Thyroid gland (tissue), 4 donors: ENCODE measurements around the gene THSD7A. TPM values are rescaled to one million over a fixed set of nuclear protein-coding genes. Genes with fewer than 3 reads are reported as not detected.

Source experiments
- DNase-seq, 2 donors: peaks; one replicate each; pipeline ENCODE4 v3.0.0-alpha.2; 2019
- H3K27ac ChIP-seq, 3 donors: fragments of 200-600 bp; sonication (generic); 1 replicate in 2 of 3; 2 replicates in 1 of 3; pipeline ENCODE4 v1.5.1; 2016 to 2019; ENCODE audit warnings: mild to moderate bottlenecking in 1 of 3, moderate library complexity in 1 of 3
- H3K27me3 ChIP-seq: fragments of 200-600 bp; sonication (generic); one replicate; pipeline ENCODE4 v1.5.1; 2019
- H3K36me3 ChIP-seq, 2 donors: fragments of 200-600 bp; sonication (generic); one replicate each; pipeline ENCODE4 v1.5.1; 2016 to 2019
- H3K4me1 ChIP-seq, 2 donors: fragments of 200-600 bp; sonication (generic); one replicate each; pipeline ENCODE4 v1.5.1; 2017 to 2019
- H3K4me3 ChIP-seq, 3 donors: fragments of 200-600 bp; sonication (generic); replicated peaks in 1 of 3; 1 replicate in 2 of 3; 2 replicates in 1 of 3; pipeline ENCODE4 v1.5.1; 2016; ENCODE audit warnings: mild to moderate bottlenecking in 1 of 3
- H3K9me3 ChIP-seq: fragments of 200-600 bp; sonication (generic); one replicate; pipeline ENCODE4 v1.5.1; 2017
- CTCF ChIP-seq, 6 experiments: fragments of 200-600 bp in 3 of 6; fragments of 450-650 bp in 3 of 6; sonication (generic) in 3 of 6; IDR thresholded peaks; one replicate each; pipeline ENCODE4 v1.5.1; 2016 to 2019; ENCODE audit warnings: antibody characterized with exemption in 6 of 6, mild to moderate bottlenecking in 2 of 6, inconsistent platforms in 1 of 6, moderate library complexity in 1 of 6
- POLR2A ChIP-seq, 2 donors: fragments of 450-650 bp; IDR thresholded peaks; one replicate each; pipeline ENCODE4 v1.6.1; 2017; ENCODE audit warnings: antibody characterized with exemption in 2 of 2, mild to moderate bottlenecking in 2 of 2, moderate library complexity in 1 of 2
- WGBS, 2 donors: methylation state at CpG; one replicate each; pipeline ENCODE4 v1.1.5; 2017; 5-methylcytosine and 5-hydroxymethylcytosine counted together
- intact Hi-C: fragments of 100-400 bp; cut with DNase I; formaldehyde crosslinking; loops from one replicate; pipeline ENCODE4 v1.15.1; 2023
- total RNA-seq, 4 donors: library from RNA; depleted of rRNA; stranded (reverse); fragments of >200 nt; gene quantifications; one replicate each; pipeline ENCODE4 v1.2.3, GENCODE V29; 2016

The THSD7A gene
- total RNA-seq, 4 donors from 2014 or later, result 4.2 to 6.1 (median 5.8) TPM

- Histone ChIP-seq H3K27ac (no peak overlapping the region), H3K36me3 (no peaks in the 10 kb centered on the region), H3K4me1 (peaks cover 5 to 10% of the 10 kb centered on the region in 2 donors), H3K9me3 (no peaks in the 10 kb centered on the region), H3K27me3 (no peaks in the 10 kb centered on the region), H3K4me3 (no peak overlapping the region)
- no peak for TF ChIP-seq CTCF (IDR thresholded peaks at IDR 0.05)
- no peak for TF ChIP-seq POLR2A (IDR thresholded peaks at IDR 0.05)
- no peak for DNase-seq
- intact Hi-C loops, result no loop called here
- WGBS, 2 donors, result 73 to 93% methylated on average over 4 of the region's 4 CpGs
These were observed 359.4 kb downstream of the THSD7A start for GRCh38 chr7:11472646-11473045.

- Histone ChIP-seq H3K4me3 (no peak overlapping the region), H3K4me1 (peaks cover 6 to 13% of the 10 kb centered on the region in 2 donors), H3K27me3 (no peaks in the 10 kb centered on the region), H3K9me3 (no peaks in the 10 kb centered on the region), H3K36me3 (no peaks in the 10 kb centered on the region), H3K27ac (no peak overlapping the region)
- no peak for DNase-seq
- no peak for TF ChIP-seq CTCF (IDR thresholded peaks at IDR 0.05)
- TF ChIP-seq POLR2A (IDR thresholded peaks at IDR 0.05), result no peak
- intact Hi-C loops, result no loop called here
- WGBS, 2 donors, result 85 to 93% methylated on average over 1 of the region's 1 CpG
These were observed 360.7 kb downstream of the THSD7A start for GRCh38 chr7:11471255-11471654.

GRCh38 chr7:11469028-11469745, 362.8 kb downstream of the THSD7A start:
- Histone ChIP-seq H3K9me3 (no peaks in the 10 kb centered on the region), H3K36me3 (no peaks in the 10 kb centered on the region), H3K27me3 (no peaks in the 10 kb centered on the region), H3K27ac (no peak overlapping the region), H3K4me1 (peaks cover 10 to 11% of the 10 kb centered on the region in 2 donors), H3K4me3 (no peak overlapping the region)
- no peak for DNase-seq
- WGBS, 2 donors, result 76% methylated on average over 3 of the region's 3 CpGs
- TF ChIP-seq CTCF (IDR thresholded peaks at IDR 0.05) (no peak), POLR2A (IDR thresholded peaks at IDR 0.05) (no peak)
- intact Hi-C loops, result no loop called here

GRCh38 chr7:11466517-11467105, 365.4 kb downstream of the THSD7A start:
- peak; percentile 55 to 61 for DNase-seq
- WGBS, 2 donors, result 61 to 63% methylated on average over 10 of the region's 10 CpGs
- intact Hi-C loops, result no loop called here
- H3K4me1 ChIP-seq, result peaks cover 7 to 10% of the 10 kb centered on the region in 2 donors
- no peaks in the 10 kb centered on the region for H3K36me3 ChIP-seq
- peak overlapping the region; percentile 4 to 71 (median 9) for H3K27ac ChIP-seq
- no peaks in the 10 kb centered on the region for H3K9me3 ChIP-seq
- no peak overlapping the region for H3K4me3 ChIP-seq
- TF ChIP-seq POLR2A (IDR thresholded peaks at IDR 0.05) (no peak), CTCF (IDR thresholded peaks at IDR 0.05) (no peak)
- H3K27me3 ChIP-seq, result no peaks in the 10 kb centered on the region

- no peak for DNase-seq
- H3K4me3 ChIP-seq, result no peak overlapping the region
- no peaks in the 10 kb centered on the region for H3K9me3 ChIP-seq
- peaks cover 7 to 10% of the 10 kb centered on the region in 2 donors for H3K4me1 ChIP-seq
- H3K27ac ChIP-seq, result no peak overlapping the region
- H3K36me3 ChIP-seq, result no peaks in the 10 kb centered on the region
- no peak for TF ChIP-seq POLR2A (IDR thresholded peaks at IDR 0.05)
- no peak for TF ChIP-seq CTCF (IDR thresholded peaks at IDR 0.05)
- WGBS, 2 donors, result 55 to 73% methylated on average over 3 of the region's 3 CpGs
- no peaks in the 10 kb centered on the region for H3K27me3 ChIP-seq
- intact Hi-C loops, result no loop called here
These were observed 367.4 kb downstream of the THSD7A start for GRCh38 chr7:11464624-11465023.
